PC-9 (cell line): Measurements from ENCODE around the gene SNX8.

Source experiments
- EZH2 ChIP-seq: fragments of 200-600 bp; sonication (generic); IDR thresholded peaks from 2 replicates; pipeline ENCODE4 v1.8.0; 2017; ENCODE audit warnings: antibody characterized with exemption, low read depth
- TF ChIP-seq, protein P1 (sequence below): fragments of 200-600 bp; sonication (generic); conservative IDR thresholded peaks from 2 replicates; pipeline ENCODE4 v1.6.1; 2017; ENCODE audit warnings: mixed run types, antibody characterized with exemption, mild to moderate bottlenecking, moderate library complexity

DNA sequence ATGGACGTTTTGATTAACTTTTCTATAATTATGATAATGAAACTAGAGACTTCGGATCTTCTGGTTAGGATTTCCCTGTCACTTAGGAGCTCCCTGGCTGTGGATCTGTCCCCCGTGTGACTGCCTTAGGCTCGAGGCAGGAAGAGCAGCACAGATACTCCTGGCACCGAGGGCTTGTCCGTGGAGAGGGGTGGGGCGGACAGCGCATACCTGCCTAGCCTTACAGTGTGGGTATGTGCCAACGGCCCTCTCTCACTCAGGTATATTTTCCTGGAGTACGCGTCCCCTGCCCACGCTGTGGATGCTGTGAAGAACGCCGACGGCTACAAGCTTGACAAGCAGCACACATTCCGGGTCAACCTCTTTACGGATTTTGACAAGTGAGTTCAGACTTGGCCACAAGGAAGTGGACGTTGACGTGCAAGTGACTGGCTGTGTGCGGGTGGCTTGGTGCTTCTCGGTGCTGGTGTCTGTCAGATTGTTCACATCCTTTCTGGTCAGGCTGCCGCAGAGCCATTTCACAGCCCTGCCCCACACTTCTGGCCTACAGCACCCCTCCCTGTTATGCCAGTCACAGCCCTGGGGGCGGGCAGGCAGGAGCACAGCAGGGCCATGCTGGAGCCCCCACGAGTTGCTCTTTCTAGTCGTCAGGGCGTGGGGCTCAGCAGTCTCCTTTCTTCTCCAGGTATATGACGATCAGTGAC, 48.3 kb upstream of the SNX8 start:
- TF ChIP-seq, protein P1, sequence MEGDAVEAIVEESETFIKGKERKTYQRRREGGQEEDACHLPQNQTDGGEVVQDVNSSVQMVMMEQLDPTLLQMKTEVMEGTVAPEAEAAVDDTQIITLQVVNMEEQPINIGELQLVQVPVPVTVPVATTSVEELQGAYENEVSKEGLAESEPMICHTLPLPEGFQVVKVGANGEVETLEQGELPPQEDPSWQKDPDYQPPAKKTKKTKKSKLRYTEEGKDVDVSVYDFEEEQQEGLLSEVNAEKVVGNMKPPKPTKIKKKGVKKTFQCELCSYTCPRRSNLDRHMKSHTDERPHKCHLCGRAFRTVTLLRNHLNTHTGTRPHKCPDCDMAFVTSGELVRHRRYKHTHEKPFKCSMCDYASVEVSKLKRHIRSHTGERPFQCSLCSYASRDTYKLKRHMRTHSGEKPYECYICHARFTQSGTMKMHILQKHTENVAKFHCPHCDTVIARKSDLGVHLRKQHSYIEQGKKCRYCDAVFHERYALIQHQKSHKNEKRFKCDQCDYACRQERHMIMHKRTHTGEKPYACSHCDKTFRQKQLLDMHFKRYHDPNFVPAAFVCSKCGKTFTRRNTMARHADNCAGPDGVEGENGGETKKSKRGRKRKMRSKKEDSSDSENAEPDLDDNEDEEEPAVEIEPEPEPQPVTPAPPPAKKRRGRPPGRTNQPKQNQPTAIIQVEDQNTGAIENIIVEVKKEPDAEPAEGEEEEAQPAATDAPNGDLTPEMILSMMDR: no peak
- no peak for TF ChIP-seq EZH2
